ENCODE results near the gene PARP15. TPM values are rescaled to one million over a fixed set of nuclear protein-coding genes. Genes with fewer than 3 reads are reported as not detected.

Gene PARP15
- total RNA-seq, 4 donors from 2014 or later: 1.2 to 2.3 (median 1.6) TPM

DNA sequence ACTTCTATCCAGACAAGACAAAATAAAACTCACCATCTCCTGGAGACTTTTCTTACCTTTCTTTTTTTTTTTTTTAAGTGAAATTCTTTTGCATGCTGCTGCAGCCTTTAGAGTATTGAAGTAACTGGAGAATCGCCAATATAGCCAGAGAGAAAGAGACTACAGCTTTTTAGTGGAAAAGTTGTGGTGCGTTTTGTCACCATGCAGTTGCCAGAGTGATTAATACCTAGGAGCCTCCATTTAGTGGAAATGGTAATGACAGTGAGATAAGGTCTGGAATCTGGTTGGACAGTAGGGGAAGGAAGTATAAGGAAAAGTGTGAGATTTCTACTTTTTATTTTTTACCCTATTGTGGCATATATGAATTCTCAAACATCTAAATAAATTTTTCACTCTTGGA lies 85.1 kb downstream of the PARP15 start:
- no peak overlapping the region for H3K27ac ChIP-seq
- DNase-seq: no peak
- H3K36me3 ChIP-seq: no peaks in the 10 kb centered on the region
- H3K27me3 ChIP-seq: no peaks in the 10 kb centered on the region
- H3K4me3 ChIP-seq (replicated peaks in 1 of 3): no peak overlapping the region
- WGBS, 2 donors: 45% methylated on average over 2 of the region's 2 CpGs
- intact Hi-C loops (cut with DNase I): no loop called here
- no peak for TF ChIP-seq POLR2A (IDR thresholded peaks at IDR 0.05)
- TF ChIP-seq, protein P1, sequence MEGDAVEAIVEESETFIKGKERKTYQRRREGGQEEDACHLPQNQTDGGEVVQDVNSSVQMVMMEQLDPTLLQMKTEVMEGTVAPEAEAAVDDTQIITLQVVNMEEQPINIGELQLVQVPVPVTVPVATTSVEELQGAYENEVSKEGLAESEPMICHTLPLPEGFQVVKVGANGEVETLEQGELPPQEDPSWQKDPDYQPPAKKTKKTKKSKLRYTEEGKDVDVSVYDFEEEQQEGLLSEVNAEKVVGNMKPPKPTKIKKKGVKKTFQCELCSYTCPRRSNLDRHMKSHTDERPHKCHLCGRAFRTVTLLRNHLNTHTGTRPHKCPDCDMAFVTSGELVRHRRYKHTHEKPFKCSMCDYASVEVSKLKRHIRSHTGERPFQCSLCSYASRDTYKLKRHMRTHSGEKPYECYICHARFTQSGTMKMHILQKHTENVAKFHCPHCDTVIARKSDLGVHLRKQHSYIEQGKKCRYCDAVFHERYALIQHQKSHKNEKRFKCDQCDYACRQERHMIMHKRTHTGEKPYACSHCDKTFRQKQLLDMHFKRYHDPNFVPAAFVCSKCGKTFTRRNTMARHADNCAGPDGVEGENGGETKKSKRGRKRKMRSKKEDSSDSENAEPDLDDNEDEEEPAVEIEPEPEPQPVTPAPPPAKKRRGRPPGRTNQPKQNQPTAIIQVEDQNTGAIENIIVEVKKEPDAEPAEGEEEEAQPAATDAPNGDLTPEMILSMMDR (IDR thresholded peaks at IDR 0.05): no peak
- no peaks in the 10 kb centered on the region for H3K4me1 ChIP-seq
- no peaks in the 10 kb centered on the region for H3K9me3 ChIP-seq

DNA sequence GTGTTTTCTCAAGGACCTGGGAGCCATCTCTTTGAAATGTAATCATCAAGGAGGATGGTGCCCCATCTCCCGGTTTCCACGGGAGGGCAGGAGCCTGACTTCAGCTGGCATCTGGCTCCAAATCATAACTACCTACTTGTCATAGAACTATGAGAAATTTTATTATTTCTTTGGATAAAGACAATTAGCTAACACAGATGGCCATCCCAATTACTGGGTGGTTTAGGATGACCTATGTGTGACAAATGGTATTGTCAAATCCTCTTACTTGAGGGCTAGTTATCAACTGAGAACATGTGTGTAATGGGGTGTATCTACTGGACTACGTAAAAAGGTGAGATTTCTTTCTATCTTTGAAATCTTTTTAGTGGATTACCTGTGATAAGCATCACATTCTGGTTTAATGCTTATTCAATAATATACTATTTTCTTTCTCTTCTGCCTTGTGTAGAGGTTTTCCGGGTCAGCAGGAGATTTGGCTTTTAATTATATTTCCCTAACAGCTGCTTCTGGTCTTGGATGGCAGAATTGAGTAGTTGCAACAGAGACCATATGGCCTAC lies 87.9 kb downstream of the PARP15 start:
- Histone ChIP-seq H3K9me3 (no peaks in the 10 kb centered on the region), H3K27ac (no peak overlapping the region), H3K4me3 (replicated peaks in 1 of 3) (no peak overlapping the region), H3K36me3 (no peaks in the 10 kb centered on the region), H3K4me1 (no peaks in the 10 kb centered on the region), H3K27me3 (no peaks in the 10 kb centered on the region)
- DNase-seq: no peak
- intact Hi-C loops (cut with DNase I): no loop called here
- TF ChIP-seq, protein P1 (IDR thresholded peaks at IDR 0.05): no peak
- no peak for TF ChIP-seq POLR2A (IDR thresholded peaks at IDR 0.05)
- WGBS, 2 donors: 79 to 82% methylated on average over 4 of the region's 4 CpGs

DNA sequence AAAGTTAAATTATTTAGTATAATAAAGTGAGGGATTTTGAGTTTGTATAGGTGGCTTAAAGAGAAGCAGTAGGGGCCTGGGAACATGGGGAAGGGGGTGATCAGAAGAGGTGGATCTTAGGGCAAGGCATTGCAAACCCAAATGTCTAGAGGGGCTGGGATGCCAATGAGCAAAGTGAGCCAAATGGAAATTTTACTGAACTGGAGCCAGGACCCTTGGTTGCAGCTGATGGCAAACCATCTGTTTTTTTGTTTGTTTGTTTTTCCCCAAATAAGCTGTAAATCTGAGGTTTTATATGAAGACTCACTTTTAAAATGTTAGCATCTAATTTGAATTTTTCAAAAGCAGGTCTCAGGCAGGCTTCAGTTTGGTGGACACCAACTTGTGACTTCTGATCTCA lies 88.4 kb downstream of the PARP15 start:
- Histone ChIP-seq H3K9me3 (no peaks in the 10 kb centered on the region), H3K4me3 (replicated peaks in 1 of 3) (no peak overlapping the region), H3K27ac (no peak overlapping the region), H3K4me1 (no peaks in the 10 kb centered on the region), H3K27me3 (no peaks in the 10 kb centered on the region), H3K36me3 (no peaks in the 10 kb centered on the region)
- DNase-seq: no peak
- TF ChIP-seq, protein P1 (IDR thresholded peaks at IDR 0.05): no peak
- TF ChIP-seq POLR2A (IDR thresholded peaks at IDR 0.05): no peak
- intact Hi-C loops (cut with DNase I): no loop called here

DNA sequence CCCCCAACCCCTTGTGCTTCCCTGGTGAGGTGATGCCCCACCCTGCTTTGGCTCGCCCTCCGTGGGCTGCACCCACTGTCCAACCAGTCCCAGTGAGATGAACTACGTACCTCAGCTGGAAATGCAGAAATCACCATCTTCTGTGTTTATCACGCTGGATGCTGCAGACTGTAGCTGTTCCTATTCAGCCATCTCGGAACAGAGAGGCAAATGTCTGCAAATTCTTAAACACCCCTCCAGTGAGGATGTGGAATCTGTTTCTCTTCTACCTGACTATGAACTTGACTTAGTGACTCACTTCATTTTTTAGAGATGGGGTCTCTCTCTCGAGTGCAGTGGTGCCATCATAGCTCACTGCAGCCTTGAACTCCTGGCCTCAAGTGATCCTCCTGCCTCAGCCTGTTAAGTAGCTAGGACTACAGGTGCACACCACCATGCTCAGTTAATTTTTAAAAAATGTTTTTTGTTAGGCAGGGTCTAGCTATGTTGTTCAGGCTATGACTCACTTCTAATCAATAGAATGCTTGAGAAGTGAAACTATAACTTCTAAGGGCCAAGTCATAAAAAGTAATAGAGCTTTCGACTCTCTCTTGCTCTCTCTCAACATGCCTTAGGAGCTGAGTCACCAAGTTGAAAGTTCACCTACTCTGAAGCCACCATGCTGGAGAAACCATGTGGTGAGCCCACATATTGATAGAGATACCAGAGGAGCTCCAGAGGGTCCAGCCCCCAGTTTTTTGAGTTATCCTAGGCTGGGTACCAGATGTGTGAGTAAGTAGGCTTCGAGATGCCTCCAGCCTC lies 91.7 kb downstream of the PARP15 start:
- no peak overlapping the region for H3K27ac ChIP-seq
- no peaks in the 10 kb centered on the region for H3K9me3 ChIP-seq
- no peak overlapping the region for H3K4me3 ChIP-seq (replicated peaks in 1 of 3)
- WGBS, 2 donors: 89 to 90% methylated on average over 7 to 8 of the region's 8 CpGs
- DNase-seq: no peak
- intact Hi-C loops (cut with DNase I): no loop called here
- TF ChIP-seq, protein P1 (IDR thresholded peaks at IDR 0.05): no peak
- TF ChIP-seq POLR2A (IDR thresholded peaks at IDR 0.05): no peak
- H3K36me3 ChIP-seq: no peaks in the 10 kb centered on the region
- no peaks in the 10 kb centered on the region for H3K27me3 ChIP-seq
- H3K4me1 ChIP-seq: no peaks in the 10 kb centered on the region

DNA sequence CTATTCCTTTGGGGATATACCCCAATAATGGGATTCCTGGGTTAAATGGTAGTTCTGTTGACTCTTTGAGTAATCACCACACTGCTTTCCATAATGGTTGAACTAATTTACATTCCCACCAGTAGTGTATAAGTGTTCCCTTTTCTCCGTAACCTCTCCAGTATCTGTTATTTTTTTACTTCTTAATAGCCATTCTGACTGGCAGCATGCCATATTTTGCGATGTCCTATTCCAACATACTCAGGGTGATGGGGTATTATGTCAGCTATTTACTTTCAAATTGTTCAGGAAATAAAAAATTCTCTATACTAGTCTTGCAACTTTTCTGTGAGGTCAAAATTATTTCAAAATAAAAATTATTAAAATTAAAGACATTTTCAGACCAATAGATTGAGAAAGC lies 94.1 kb downstream of the PARP15 start:
- intact Hi-C loops (cut with DNase I): loop anchor here (10.0 kb wide), 1 partner anchor 287 kb away; the partner anchor contains the start of genes FAM162A and MIX23
- Histone ChIP-seq H3K4me1 (no peaks in the 10 kb centered on the region), H3K27me3 (no peaks in the 10 kb centered on the region), H3K27ac (no peak overlapping the region), H3K36me3 (no peaks in the 10 kb centered on the region), H3K4me3 (replicated peaks in 1 of 3) (no peak overlapping the region), H3K9me3 (no peaks in the 10 kb centered on the region)
- peak; percentile 47 to 57 for DNase-seq
- WGBS, 2 donors: 29 to 41% methylated on average over 2 of the region's 2 CpGs
- no peak for TF ChIP-seq POLR2A (IDR thresholded peaks at IDR 0.05)
- TF ChIP-seq, protein P1 (IDR thresholded peaks at IDR 0.05): no peak
